Measurements from ENCODE around the gene CYP4F3.
"Not testable (repeated sequence)": the region's sequence is repeated elsewhere in the genome, so short reads cannot be mapped to it uniquely, and the experiment has no call there.

Gene CYP4F3

GRCh38 chr19:15666883-15667282, 26.2 kb downstream of the CYP4F3 start:
- no peak for DNase-seq (ENCODE audit: low read depth, low spot score)

- no peak for DNase-seq (ENCODE audit: low read depth, low spot score)
Observed at GRCh38 chr19:15669440-15669839, 28.7 kb downstream of the CYP4F3 start.

GRCh38 chr19:15669891-15670290, 29.2 kb downstream of the CYP4F3 start:
- no peak for DNase-seq (ENCODE audit: low read depth, low spot score)

- no peak for DNase-seq (ENCODE audit: low read depth, low spot score)
Observed at GRCh38 chr19:15671237-15671821, 30.6 kb downstream of the CYP4F3 start.

- DNase-seq (ENCODE audit: low read depth, low spot score) = no peak
Observed at GRCh38 chr19:15671891-15672579, 31.3 kb downstream of the CYP4F3 start.

GRCh38 chr19:15672580-15673175, 32.0 kb downstream of the CYP4F3 start, which contains the start of gene CYP4F12:
CYP4F12 (plus strand) TSS chr19:15673087; CDS start chr19:15673530, 443 bp downstream.
- DNase-seq (ENCODE audit: low read depth, low spot score) = no peak

- DNase-seq (ENCODE audit: low read depth, low spot score) = no peak
Observed at GRCh38 chr19:15673176-15673654, 32.5 kb downstream of the CYP4F3 start.

GRCh38 chr19:15675560-15675959, 34.9 kb downstream of the CYP4F3 start:
- DNase-seq (ENCODE audit: low read depth, low spot score) = no peak

- DNase-seq (ENCODE audit: low read depth, low spot score) = no peak
Observed at GRCh38 chr19:15679089-15679488, 38.4 kb downstream of the CYP4F3 start.

- DNase-seq (ENCODE audit: low read depth, low spot score) = not testable (repeated sequence)
Observed at GRCh38 chr19:15679865-15680264, 39.2 kb downstream of the CYP4F3 start.

- DNase-seq (ENCODE audit: low read depth, low spot score) = no peak
Observed at GRCh38 chr19:15680478-15681322, 40.0 kb downstream of the CYP4F3 start.

GRCh38 chr19:15683411-15683810, 42.7 kb downstream of the CYP4F3 start:
- DNase-seq (ENCODE audit: low read depth, low spot score) = no peak

GRCh38 chr19:15684828-15685227, 44.1 kb downstream of the CYP4F3 start:
- no peak for DNase-seq (ENCODE audit: low read depth, low spot score)

- no peak for DNase-seq (ENCODE audit: low read depth, low spot score)
Observed at GRCh38 chr19:15696654-15697194, 56.0 kb downstream of the CYP4F3 start.

- DNase-seq (ENCODE audit: low read depth, low spot score) = no peak
Observed at GRCh38 chr19:15701757-15702533, 61.2 kb downstream of the CYP4F3 start.

- no peak for DNase-seq (ENCODE audit: low read depth, low spot score)
Observed at GRCh38 chr19:15702534-15702930, 61.8 kb downstream of the CYP4F3 start.

Measured in brain pericyte (primary cell).